PC-3 (cell line): Measurements from ENCODE around the gene CACNG5. TPM values are rescaled to one million over a fixed set of nuclear protein-coding genes. Genes with fewer than 3 reads are reported as not detected.

ENCODE experiments used
- ATAC-seq: fragments of 200-7000 bp; cut with Tn5 transposase; 2 replicates; pipeline ENCODE4 v1.9.1; 2020; ENCODE audit warnings: mild to moderate bottlenecking, moderate library complexity
- BruUV-seq: library from RNA; stranded (reverse); fragments of 400-500 nt; replicated peaks from 2 replicates; lab custom pipeline; 2021; lab: Mats Ljungman, UMichigan
- CTCF ChIA-PET: fragments of 300-600 bp; sonication (Branson Sonifier 250); formaldehyde crosslinking; loops from one replicate; lab custom pipeline; 2022; ENCODE audit warnings: antibody characterized with exemption; lab: Charles Lee
- POLR2A ChIA-PET: fragments of 300-600 bp; sonication (Branson Sonifier 250); formaldehyde crosslinking; loops from one replicate; lab custom pipeline; 2022; ENCODE audit warnings: antibody characterized with exemption; ENCODE audit not compliant: unreplicated experiment; lab: Charles Lee
- DNase-seq: peaks from one replicate; pipeline ENCODE4 v3.0.0-alpha.2; 2015
- H2AFZ ChIP-seq: fragments of 300-600 bp; sonication (generic); 2 replicates; pipeline ENCODE4 v1.6.0; 2016; ENCODE audit warnings: antibody characterized with exemption, low read length
- H3F3A ChIP-seq: fragments of 300-600 bp; sonication (generic); one replicate; pipeline ENCODE4 v1.6.0; 2017; ENCODE audit warnings: antibody characterized with exemption, low read length, control low read depth, mild to moderate bottlenecking; ENCODE audit not compliant: unreplicated experiment
- H3K27ac ChIP-seq: fragments of 300-600 bp; sonication (generic); 2 replicates; pipeline ENCODE4 v1.5.1; 2016; ENCODE audit warnings: mild to moderate bottlenecking, low read length
- H3K27me3 ChIP-seq: fragments of 300-600 bp; sonication (generic); 2 replicates; pipeline ENCODE4 v1.6.1; 2016; ENCODE audit warnings: low read length, mixed read lengths
- H3K36me3 ChIP-seq: fragments of 300-600 bp; sonication (generic); 2 replicates; pipeline ENCODE4 v1.6.1; 2016; ENCODE audit warnings: low read depth, mixed run types, low read length, mixed read lengths
- H3K4me1 ChIP-seq: fragments of 300-600 bp; sonication (generic); 2 replicates; pipeline ENCODE4 v1.5.1; 2016; ENCODE audit warnings: low read length; ENCODE audit not compliant: insufficient read depth
- H3K4me2 ChIP-seq: fragments of 300-600 bp; sonication (generic); 2 replicates; pipeline ENCODE4 v1.6.0; 2016; ENCODE audit warnings: low read length
- H3K4me3 ChIP-seq: fragments of 300-600 bp; sonication (generic); 2 replicates; pipeline ENCODE4 v1.5.1; 2016; ENCODE audit warnings: mild to moderate bottlenecking, low read length, mixed read lengths
- H3K79me2 ChIP-seq: fragments of 300-600 bp; sonication (generic); 2 replicates; pipeline ENCODE4 v1.6.1; 2017; ENCODE audit warnings: low read length, mixed read lengths
- H3K9ac ChIP-seq: fragments of 300-600 bp; sonication (generic); 2 replicates; pipeline ENCODE4 v1.6.0; 2016; ENCODE audit warnings: mild to moderate bottlenecking, low read length
- H3K9me2 ChIP-seq: fragments of 300-600 bp; sonication (generic); replicated peaks from 2 replicates; pipeline ENCODE4 v1.6.1; 2016; ENCODE audit warnings: mixed run types, low read length, mixed read lengths
- H3K9me3 ChIP-seq: fragments of 300-600 bp; sonication (generic); 2 replicates; pipeline ENCODE4 v1.6.1; 2016; ENCODE audit warnings: low read length, mixed read lengths
- H4K20me1 ChIP-seq: fragments of 300-600 bp; sonication (generic); 2 replicates; pipeline ENCODE4 v1.6.1; 2016; ENCODE audit warnings: low read length, mixed read lengths
- EZH2 ChIP-seq: fragments of 300-600 bp; sonication (generic); IDR thresholded peaks from one replicate; pipeline ENCODE4 v1.6.1; 2017; ENCODE audit warnings: antibody characterized with exemption, mild to moderate bottlenecking, low read length; ENCODE audit not compliant: unreplicated experiment
- EZH2phosphoT487 ChIP-seq: fragments of 300-600 bp; sonication (generic); IDR thresholded peaks from 2 replicates; pipeline ENCODE4 v1.6.1; 2018; ENCODE audit warnings: mild to moderate bottlenecking, antibody characterized with exemption, low read length, borderline replicate concordance
- intact Hi-C: fragments of 100-400 bp; cut with micrococcal nuclease; formaldehyde crosslinking; loops from 2 replicates; pipeline ENCODE4 v1.9.0; 2023
- total RNA-seq: library from RNA; depleted of rRNA; stranded (reverse); fragments of >200 nt; gene quantifications from 2 replicates; pipeline ENCODE4 v1.2.3, GENCODE V29; 2014
- TF ChIP-seq, protein P1 (sequence below): fragments of 300-600 bp; sonication (generic); conservative IDR thresholded peaks from 2 replicates; pipeline ENCODE4 v1.5.1; 2017; ENCODE audit warnings: antibody characterized with exemption, low read depth, mild to moderate bottlenecking, low read length

Gene CACNG5
- total RNA-seq, 1 experiment from 2014 or later: not detected

- Histone ChIP-seq H3K9me3 (no peaks in the 10 kb centered on the region), H3K4me3 (no peak overlapping the region), H3K36me3 (no peaks in the 10 kb centered on the region), H3K4me2 (no peak overlapping the region), H3K9me2 (no peaks in the 10 kb centered on the region), H4K20me1 (no peaks in the 10 kb centered on the region), H3K9ac (no peak overlapping the region), H3F3A (no peaks in the 10 kb centered on the region), H3K27ac (no peak overlapping the region), H3K4me1 (peaks cover 5% of the 10 kb centered on the region), H2AFZ (no peak overlapping the region), H3K27me3 (no peaks in the 10 kb centered on the region), H3K79me2 (no peaks in the 10 kb centered on the region)
- ATAC-seq (no peak), DNase-seq (no peak)
- TF ChIP-seq EZH2 (no peak), EZH2phosphoT487 (no peak)
- TF ChIP-seq, protein P1, sequence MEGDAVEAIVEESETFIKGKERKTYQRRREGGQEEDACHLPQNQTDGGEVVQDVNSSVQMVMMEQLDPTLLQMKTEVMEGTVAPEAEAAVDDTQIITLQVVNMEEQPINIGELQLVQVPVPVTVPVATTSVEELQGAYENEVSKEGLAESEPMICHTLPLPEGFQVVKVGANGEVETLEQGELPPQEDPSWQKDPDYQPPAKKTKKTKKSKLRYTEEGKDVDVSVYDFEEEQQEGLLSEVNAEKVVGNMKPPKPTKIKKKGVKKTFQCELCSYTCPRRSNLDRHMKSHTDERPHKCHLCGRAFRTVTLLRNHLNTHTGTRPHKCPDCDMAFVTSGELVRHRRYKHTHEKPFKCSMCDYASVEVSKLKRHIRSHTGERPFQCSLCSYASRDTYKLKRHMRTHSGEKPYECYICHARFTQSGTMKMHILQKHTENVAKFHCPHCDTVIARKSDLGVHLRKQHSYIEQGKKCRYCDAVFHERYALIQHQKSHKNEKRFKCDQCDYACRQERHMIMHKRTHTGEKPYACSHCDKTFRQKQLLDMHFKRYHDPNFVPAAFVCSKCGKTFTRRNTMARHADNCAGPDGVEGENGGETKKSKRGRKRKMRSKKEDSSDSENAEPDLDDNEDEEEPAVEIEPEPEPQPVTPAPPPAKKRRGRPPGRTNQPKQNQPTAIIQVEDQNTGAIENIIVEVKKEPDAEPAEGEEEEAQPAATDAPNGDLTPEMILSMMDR: no peak
- no TSS peak for BruUV-seq
- ChIA-PET CTCF (no interaction called here), POLR2A (no interaction called here)
- intact Hi-C loops: no loop called here
Observed at GRCh38 chr17:66910651-66911285, 75.9 kb downstream of the CACNG5 start.

DNA sequence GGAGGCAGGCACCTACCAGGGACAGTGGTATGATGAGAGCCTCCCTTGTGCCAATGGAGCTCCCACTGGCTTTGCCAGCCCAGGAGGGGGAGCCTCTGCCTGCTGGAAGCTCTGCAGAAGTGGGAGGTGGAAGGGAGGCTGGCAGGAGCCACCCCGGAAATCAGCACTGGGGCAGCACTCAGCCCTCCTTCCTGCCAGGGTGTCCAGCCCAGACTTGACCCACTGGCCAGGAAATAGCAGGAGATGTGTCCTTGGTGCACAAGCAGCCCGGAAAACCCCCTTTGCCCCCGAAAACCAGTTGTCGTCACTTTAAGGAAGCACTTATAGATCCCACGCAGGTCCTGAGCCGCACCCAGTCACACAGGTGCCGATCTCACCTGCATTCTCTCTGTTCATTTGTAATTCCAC is 80.3 kb downstream of the CACNG5 start:
- no peaks in the 10 kb centered on the region for H3F3A ChIP-seq
- intact Hi-C loops: loop anchor here (1.0 kb wide), 2 partner anchors 60 to 243 kb away; no protein-coding TSS in a partner anchor
- no peaks in the 10 kb centered on the region for H3K36me3 ChIP-seq
- H3K9me3 ChIP-seq: no peaks in the 10 kb centered on the region
- BruUV-seq: no TSS peak
- ATAC-seq (peak; percentile 99), DNase-seq (peak; percentile 86)
- no peaks in the 10 kb centered on the region for H3K27me3 ChIP-seq
- TF ChIP-seq EZH2phosphoT487: no peak
- TF ChIP-seq, protein P1: peak; percentile 88
- ChIA-PET CTCF (interaction anchor here (0.6 to 1.2 kb wide), 5 partner anchors 37 to 194 kb away, joined by 3 to 25 read pairs (median 5); no protein-coding TSS in a partner anchor), POLR2A (no interaction called here)
- H3K4me2 ChIP-seq: no peak overlapping the region
- H3K4me3 ChIP-seq: no peak overlapping the region
- peaks cover 4% of the 10 kb centered on the region; the same call in 1 of the 2 replicates for H3K4me1 ChIP-seq
- H3K27ac ChIP-seq: no peak overlapping the region
- H3K79me2 ChIP-seq: no peaks in the 10 kb centered on the region
- no peaks in the 10 kb centered on the region for H4K20me1 ChIP-seq
- peak overlapping the region; percentile 32; the same call in 1 of the 2 replicates for H2AFZ ChIP-seq
- no peaks in the 10 kb centered on the region for H3K9me2 ChIP-seq
- H3K9ac ChIP-seq: no peak overlapping the region

- TF ChIP-seq EZH2phosphoT487 (no peak), EZH2 (no peak)
- TF ChIP-seq, protein P1: no peak
- Histone ChIP-seq H3K4me2 (no peak overlapping the region), H4K20me1 (no peaks in the 10 kb centered on the region), H3K4me3 (no peak overlapping the region), H3K9ac (no peak overlapping the region), H3K9me2 (no peaks in the 10 kb centered on the region), H3K36me3 (no peaks in the 10 kb centered on the region), H3K27ac (no peak overlapping the region), H3K9me3 (no peaks in the 10 kb centered on the region), H3K4me1 (peaks cover 4% of the 10 kb centered on the region; the same call in 1 of the 2 replicates), H3K79me2 (no peaks in the 10 kb centered on the region), H2AFZ (no peak overlapping the region), H3F3A (no peaks in the 10 kb centered on the region), H3K27me3 (no peaks in the 10 kb centered on the region)
- intact Hi-C loops: loop anchor here (1.0 kb wide), 2 partner anchors 60 to 243 kb away; no protein-coding TSS in a partner anchor
- no TSS peak for BruUV-seq
- ATAC-seq: no peak
- POLR2A ChIA-PET: interaction anchor here (0.6 kb wide), 1 partner anchor 148 kb away, joined by 4 read pairs; no protein-coding TSS in a partner anchor
- CTCF ChIA-PET: interaction anchor here (1.1 kb wide), 2 partner anchors 36 to 59 kb away, joined by 5 to 25 read pairs; no protein-coding TSS in a partner anchor
- DNase-seq: no peak
Observed at GRCh38 chr17:66915792-66916191, 80.9 kb downstream of the CACNG5 start.
